HG02642 (cell line): ENCODE data around the gene OLFML1.

ENCODE experiments used
- ATAC-seq: cut with Tn5 transposase; IDR thresholded peaks from one replicate; pipeline ENCODE4 v1.9.1; 2021; ENCODE audit warnings: mild to moderate bottlenecking; ENCODE audit not compliant: unreplicated experiment, poor library complexity

OLFML1 gene

GRCh38 chr11:7485186-7486097 is at the start of gene OLFML1:
OLFML1 (plus strand) TSS chr11:7485506; CDS start chr11:7485876, 370 bp downstream.
- no peak for ATAC-seq

GRCh38 chr11:7436146-7436545 is 49.2 kb upstream of the OLFML1 start:
- no peak for ATAC-seq

GRCh38 chr11:7436657-7437056 is 48.6 kb upstream of the OLFML1 start:
- ATAC-seq = no peak

GRCh38 chr11:7437696-7438095 is 47.6 kb upstream of the OLFML1 start:
- no peak for ATAC-seq

DNA sequence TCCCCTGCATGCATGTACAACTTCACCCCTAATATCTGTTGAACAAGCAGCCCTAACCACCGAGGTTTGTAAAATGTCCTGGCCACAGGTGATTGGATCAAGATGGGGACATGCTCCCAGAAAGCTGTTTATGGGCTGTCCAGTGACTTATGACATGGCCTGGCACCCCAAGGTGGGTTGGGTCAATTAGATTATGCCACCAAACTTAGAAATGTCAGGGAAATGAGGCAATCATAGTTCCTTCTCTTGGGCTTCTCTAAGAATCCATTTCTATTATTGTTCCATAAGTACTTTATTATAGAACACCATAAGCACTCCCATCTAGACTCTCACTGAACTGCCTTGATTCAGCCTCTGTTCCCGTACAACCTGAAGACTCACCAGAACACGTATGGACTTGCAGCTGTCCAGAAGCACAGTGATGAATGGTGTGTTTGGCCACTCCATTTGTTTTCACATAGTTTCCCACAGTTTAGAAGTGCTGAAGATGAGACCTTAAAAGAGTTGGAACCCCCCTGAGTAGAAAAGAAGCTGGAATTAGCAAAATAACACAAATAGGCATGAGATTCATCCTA is 45.5 kb upstream of the OLFML1 start:
- no peak for ATAC-seq

DNA sequence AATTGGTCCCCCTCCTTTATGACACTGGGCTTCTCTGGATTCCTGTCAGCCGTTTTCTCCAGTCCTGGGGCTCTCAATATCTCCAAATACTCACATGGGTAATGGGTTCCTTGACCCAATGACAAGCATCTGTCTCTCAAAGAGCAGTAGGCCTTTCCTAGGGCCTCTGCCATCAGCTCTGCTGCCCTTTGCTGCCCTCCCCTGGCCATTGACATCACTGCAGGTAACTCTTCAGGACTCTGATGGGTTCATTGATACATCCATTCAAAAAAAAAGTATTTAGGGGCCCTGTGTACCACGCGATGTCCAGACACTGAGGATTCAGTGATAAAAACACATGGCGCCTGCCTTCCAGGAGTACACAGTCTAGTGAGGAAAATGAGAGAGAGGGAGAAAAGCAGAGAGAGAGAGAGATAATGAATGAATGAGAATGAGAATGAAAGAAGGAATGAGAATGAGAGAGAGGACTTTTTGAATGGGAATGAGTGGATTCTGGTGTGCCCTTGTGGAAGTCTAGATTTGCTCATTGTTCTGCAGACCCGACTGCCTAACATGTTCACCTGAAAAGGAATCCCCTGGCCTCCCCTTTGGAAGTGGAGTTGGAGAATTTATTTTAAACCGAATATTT is 42.6 kb upstream of the OLFML1 start:
- ATAC-seq = peak; percentile 88

- no peak for ATAC-seq
Measured at GRCh38 chr11:7444091-7444981, 41.0 kb upstream of the OLFML1 start.

DNA sequence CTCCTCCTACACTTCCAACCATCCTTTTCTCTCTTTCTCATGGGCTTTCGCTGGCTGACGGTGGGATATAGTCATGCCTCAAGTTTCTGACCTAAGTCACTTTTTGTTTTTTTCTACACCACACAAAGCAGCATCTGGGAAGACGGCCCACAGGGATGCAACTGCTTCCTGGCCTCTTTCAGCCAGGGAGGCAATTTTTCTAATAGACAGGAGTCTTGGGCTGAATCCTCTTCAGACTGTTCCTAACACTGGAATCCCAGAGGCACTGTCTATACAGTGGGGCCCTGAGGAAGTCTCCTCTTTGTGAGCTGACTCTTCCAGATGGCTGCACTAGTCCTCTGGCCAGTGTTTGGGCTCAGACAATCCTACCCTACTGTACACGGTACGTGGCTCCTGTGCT is 39.7 kb upstream of the OLFML1 start:
- ATAC-seq = no peak

GRCh38 chr11:7448201-7448600 is 37.1 kb upstream of the OLFML1 start:
- ATAC-seq = no peak

GRCh38 chr11:7449211-7449840 is 36.0 kb upstream of the OLFML1 start:
- no peak for ATAC-seq

GRCh38 chr11:7449841-7450214 is 35.5 kb upstream of the OLFML1 start:
- no peak for ATAC-seq

DNA sequence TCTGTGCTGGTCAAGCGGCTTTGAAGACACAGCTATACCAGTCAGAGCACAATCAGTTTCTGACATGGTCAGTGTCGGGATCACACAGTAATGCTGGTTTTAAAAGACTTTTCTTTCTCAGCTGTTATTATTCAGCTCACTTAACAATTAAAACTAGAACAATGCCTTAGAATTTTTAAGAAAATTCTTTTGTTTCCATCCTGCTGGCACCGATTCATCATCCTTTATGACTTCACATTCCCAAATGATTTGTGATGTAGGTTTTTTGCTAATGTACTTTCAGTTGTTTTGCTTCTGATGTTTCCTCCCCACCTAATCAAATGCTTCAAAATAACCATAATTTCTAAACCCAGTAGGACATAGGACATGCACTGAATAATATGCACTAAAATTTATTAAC is 34.5 kb upstream of the OLFML1 start:
- ATAC-seq = no peak

DNA sequence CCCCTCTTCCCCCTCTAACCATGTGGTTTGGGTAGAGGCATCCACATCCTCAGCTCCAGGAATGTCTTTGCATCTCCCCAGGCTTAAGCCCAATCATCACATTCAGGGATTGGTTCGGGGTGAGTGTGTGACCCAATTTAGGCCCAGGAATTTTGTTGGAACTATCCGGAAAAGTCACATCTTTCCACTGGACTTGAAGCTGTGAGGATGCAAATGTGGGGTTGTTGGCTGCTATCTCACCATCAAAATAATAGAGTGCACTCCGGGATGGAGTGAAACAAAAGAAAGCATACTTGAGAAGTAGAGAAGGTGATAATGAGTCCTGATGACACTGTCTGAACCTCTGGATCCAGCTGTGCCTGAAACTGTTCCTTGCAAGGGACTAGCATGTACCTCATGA is 33.8 kb upstream of the OLFML1 start:
- ATAC-seq = no peak

- ATAC-seq = no peak
Measured at GRCh38 chr11:7451952-7452494, 33.3 kb upstream of the OLFML1 start.

- ATAC-seq = no peak
Measured at GRCh38 chr11:7454854-7455253, 30.5 kb upstream of the OLFML1 start.

GRCh38 chr11:7457211-7457610 is 28.1 kb upstream of the OLFML1 start:
- no peak for ATAC-seq

GRCh38 chr11:7462706-7463105 is 22.6 kb upstream of the OLFML1 start:
- no peak for ATAC-seq

DNA sequence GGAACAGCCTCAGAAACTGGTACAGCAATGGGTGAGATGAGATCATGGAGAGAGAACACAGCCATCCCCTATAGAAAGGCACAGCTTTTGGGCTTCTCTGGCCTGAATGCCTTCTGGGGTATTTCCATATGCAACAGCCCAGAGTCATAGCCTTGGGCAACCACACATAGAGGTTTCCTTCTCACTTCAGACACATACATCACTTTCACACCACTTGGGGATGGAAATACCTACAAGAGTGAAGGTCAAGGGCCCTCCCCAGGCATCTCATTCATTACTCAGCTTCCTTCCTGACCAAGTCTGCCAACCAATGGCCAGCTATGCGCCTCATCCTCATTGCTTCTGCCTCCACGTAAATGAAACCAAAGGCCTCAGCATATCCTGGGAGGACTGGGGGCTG is 17.7 kb upstream of the OLFML1 start:
- ATAC-seq = peak; percentile 75

GRCh38 chr11:7469351-7469865 is 15.9 kb upstream of the OLFML1 start:
- ATAC-seq = no peak
